Thymus (tissue), 11 donors: ENCODE measurements around the gene IL1B. TPM values are rescaled to one million over a fixed set of nuclear protein-coding genes. Genes with fewer than 3 reads are reported as not detected.
"Not testable (repeated sequence)": the region's sequence is repeated elsewhere in the genome, so short reads cannot be mapped to it uniquely, and the experiment has no call there.

Experiments
- DNase-seq, 9 donors: peaks; one replicate each; pipeline ENCODE4 v3.0.0-alpha.2; 2013; ENCODE audit warnings: low spot score in 9 of 9, low read depth in 6 of 9, missing footprints in 1 of 9
- H3K27ac ChIP-seq, 2 donors: one replicate each; pipeline ENCODE4 v1.5.1; 2013; ENCODE audit warnings: control low read depth in 1 of 2, low read depth in 1 of 2, low read length in 1 of 2, mild to moderate bottlenecking in 1 of 2, moderate library complexity in 1 of 2
- H3K27me3 ChIP-seq, 2 donors: one replicate each; pipeline ENCODE4 v1.5.1; 2013; ENCODE audit warnings: low read length in 1 of 2; ENCODE audit not compliant: control insufficient read depth in 2 of 2, insufficient read depth in 1 of 2
- H3K36me3 ChIP-seq, 2 donors: one replicate each; pipeline ENCODE4 v1.5.1; 2013; ENCODE audit warnings: low read length in 1 of 2, mild to moderate bottlenecking in 1 of 2, moderate library complexity in 1 of 2; ENCODE audit not compliant: control insufficient read depth in 2 of 2, insufficient read depth in 2 of 2
- H3K4me1 ChIP-seq, 2 donors: one replicate each; pipeline ENCODE4 v1.5.1; 2013; ENCODE audit warnings: low read length in 2 of 2; ENCODE audit not compliant: control insufficient read depth in 2 of 2, insufficient read depth in 2 of 2
- H3K4me3 ChIP-seq, 2 donors: one replicate each; pipeline ENCODE4 v1.5.1; 2013; ENCODE audit warnings: low read length in 2 of 2, control low read depth in 1 of 2, mild to moderate bottlenecking in 1 of 2
- H3K9me3 ChIP-seq, 2 donors: one replicate each; pipeline ENCODE4 v1.5.1; 2013; ENCODE audit warnings: low read length in 1 of 2, mild to moderate bottlenecking in 1 of 2; ENCODE audit not compliant: control insufficient read depth in 2 of 2, insufficient read depth in 1 of 2
- WGBS: extraction: QIAGEN DNeasy Blood & Tissue Kit; methylation state at CpG from one replicate; pipeline ENCODE4 v1.1.7; 2013; 5-methylcytosine and 5-hydroxymethylcytosine counted together
- polyA plus RNA-seq: library from polyadenylated mRNA; stranded (reverse); fragments of 200-250 nt; gene quantifications from one replicate; pipeline ENCODE4 v1.2.3, GENCODE V29; 2013
- total RNA-seq: library from RNA; stranded (reverse); fragments of 120-200 nt; gene quantifications from one replicate; pipeline ENCODE4 v1.2.4, GENCODE V29; 2013
- donor health status: healthy.

The IL1B gene
- total and polyA plus RNA-seq, 2 donors: 3.4 to 13.8 TPM

DNA sequence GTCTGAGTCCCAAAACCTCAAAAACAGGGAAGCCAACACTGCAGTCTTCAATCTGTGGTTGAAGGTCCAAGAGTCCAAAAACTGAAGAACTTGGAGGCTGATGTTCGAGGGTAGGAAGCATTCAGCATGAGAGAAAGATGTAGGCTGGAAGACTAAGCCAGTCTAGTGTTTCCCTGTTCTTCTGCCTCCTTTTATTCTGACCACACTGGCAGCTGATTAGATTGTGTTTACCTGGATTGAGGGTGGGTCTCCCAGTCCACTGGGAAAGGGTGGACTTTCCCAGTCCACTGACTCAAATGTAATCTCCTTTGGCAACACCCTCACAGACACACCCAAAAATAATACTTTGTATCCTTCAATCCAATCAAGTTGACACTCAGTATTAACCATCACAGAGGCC, 27.5 kb upstream of the IL1B start:
- no peak for DNase-seq
- 83% methylated on average over 1 of the region's 1 CpG for WGBS
- Histone ChIP-seq H3K9me3 (no peaks in the 10 kb centered on the region), H3K4me3 (no peak overlapping the region), H3K4me1 (no peaks in the 10 kb centered on the region), H3K36me3 (no peaks in the 10 kb centered on the region), H3K27ac (no peak overlapping the region), H3K27me3 (no peaks in the 10 kb centered on the region)

DNA sequence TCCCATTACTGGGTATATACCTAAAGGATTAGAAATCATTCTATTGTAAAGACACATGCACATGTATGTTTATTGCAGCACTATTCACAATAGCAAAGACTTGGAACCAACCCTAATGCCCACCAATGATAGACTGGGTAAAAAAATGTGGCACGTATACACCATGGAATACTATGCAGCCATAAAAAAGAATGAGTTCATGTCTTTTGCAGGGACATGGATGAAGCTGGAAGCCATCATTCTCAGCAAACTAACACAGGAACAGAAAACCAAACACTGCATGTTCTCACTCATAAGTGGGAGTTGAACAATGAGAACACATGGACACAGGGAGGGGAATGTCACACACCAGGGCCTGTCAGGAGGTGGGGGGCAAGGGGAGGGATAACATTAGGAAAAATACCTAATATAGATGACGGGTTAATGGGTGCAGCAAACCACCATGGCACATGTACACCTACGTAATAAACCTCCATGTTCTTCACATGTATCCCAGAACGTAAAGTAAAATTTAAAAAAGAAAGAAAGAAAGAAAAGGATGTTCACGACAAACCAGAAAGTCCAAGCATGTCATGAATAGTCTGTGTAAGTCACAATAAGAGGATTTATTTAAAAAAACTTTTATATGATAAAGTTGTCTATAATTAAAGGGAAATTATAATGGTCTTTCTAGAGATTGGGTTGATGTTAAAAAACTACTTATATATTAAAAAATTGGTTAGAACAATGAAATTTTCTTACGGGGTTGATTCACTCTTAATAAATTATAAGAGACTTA, 23.0 kb upstream of the IL1B start:
- H3K27me3 ChIP-seq, H3K9me3 ChIP-seq, DNase-seq, H3K36me3 ChIP-seq, H3K4me1 ChIP-seq, H3K27ac ChIP-seq, H3K4me3 ChIP-seq: not testable (repeated sequence)
- WGBS: 91% methylated on average over 6 of the region's 6 CpGs

DNA sequence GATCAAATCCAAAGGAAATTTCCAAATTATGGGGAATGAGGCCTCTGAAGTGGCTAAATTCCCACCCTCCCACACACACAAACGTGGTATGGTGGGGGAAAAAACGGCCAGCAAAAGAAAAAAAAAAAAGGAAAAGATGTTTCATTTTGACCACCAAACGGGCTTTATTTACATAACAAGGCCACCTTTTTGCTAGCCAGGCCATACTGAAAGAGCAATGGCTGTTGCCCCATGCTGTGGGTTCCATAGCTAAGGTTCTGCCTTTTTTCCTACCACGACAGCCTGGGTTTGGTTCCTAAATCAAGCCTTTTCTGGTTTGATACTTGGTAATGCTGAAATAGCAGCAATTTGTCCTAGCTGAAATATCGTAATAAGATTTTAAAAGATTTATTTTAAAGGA, 14.0 kb upstream of the IL1B start:
- no peak for DNase-seq
- no peaks in the 10 kb centered on the region for H3K9me3 ChIP-seq
- no peaks in the 10 kb centered on the region for H3K36me3 ChIP-seq
- no peaks in the 10 kb centered on the region for H3K4me1 ChIP-seq
- WGBS: 94% methylated on average over 5 of the region's 5 CpGs
- H3K27ac ChIP-seq: no peak overlapping the region
- no peak overlapping the region for H3K4me3 ChIP-seq
- H3K27me3 ChIP-seq: no peaks in the 10 kb centered on the region

DNA sequence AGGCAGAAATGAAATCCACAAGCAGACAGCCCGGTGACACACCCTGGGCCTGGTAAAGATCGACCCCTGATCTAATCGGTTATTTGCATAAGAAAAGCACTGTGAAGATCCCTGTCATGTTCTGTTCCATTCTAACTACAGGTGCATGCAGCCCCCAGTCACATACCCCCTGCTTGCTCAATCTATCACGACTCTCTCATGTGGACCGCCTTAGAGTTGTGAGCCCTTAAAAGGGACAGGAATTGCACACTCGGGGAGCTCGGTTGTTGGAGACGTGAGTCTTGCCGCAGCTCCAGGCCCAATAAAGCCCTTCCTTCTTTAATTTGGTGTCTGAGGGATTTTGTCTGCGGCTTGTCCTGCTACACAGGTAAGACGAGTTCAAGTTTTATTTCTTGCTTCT, 13.4 kb upstream of the IL1B start:
- 98% methylated on average over 11 of the region's 11 CpGs for WGBS

DNA sequence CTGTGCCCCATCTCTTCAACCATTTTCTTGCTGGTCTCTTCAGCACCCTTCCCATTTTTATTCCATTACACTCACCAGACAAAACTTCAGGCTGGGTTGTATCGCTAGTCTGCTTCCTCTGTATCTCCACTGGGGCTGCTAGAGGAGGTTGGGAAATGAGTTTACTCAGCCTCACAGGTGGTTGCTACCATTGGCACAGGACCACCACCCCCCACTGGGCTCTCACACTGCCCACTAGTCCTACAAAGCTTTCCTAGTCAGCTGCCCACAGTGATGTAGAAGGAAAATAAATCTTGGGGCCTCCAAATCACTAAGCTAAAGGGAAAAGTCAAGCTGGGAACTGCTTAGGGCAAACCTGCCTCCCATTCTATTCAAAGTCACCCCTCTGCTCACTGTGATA, 12.3 kb upstream of the IL1B start:
- 96% methylated on average over 1 of the region's 1 CpG for WGBS
- no peak for DNase-seq
- Histone ChIP-seq H3K36me3 (no peaks in the 10 kb centered on the region), H3K27ac (no peak overlapping the region), H3K4me1 (no peaks in the 10 kb centered on the region), H3K9me3 (no peaks in the 10 kb centered on the region), H3K27me3 (no peaks in the 10 kb centered on the region), H3K4me3 (no peak overlapping the region)

More for the DNA sequence above, 13.4 kb upstream of the IL1B start:
- Histone ChIP-seq H3K27me3 (no peaks in the 10 kb centered on the region), H3K27ac (no peak overlapping the region), H3K36me3 (no peaks in the 10 kb centered on the region), H3K9me3 (no peaks in the 10 kb centered on the region), H3K4me3 (no peak overlapping the region), H3K4me1 (no peaks in the 10 kb centered on the region)
- no peak for DNase-seq

DNA sequence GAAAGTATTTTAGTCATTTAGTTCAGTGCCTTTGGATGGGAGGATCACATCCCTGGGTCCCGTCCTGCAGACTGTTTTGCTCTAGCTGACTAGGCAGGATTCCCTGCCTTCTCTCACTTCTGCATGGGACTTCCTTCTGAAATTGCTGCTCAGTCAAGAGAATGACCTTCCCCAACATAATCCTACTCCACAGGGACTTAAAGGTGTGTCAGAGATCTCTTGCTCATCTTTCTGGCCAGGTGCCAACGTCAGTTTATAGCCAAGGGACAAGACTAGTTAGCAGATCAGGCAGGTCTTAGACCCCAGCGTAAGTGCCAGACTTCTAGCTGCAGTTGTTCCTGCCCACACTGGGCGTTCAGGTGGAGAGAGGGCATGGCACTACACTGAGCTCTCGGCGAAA, 9.5 kb upstream of the IL1B start:
- H3K4me1 ChIP-seq: no peaks in the 10 kb centered on the region
- no peaks in the 10 kb centered on the region for H3K36me3 ChIP-seq
- H3K27ac ChIP-seq: no peak overlapping the region
- H3K9me3 ChIP-seq: no peaks in the 10 kb centered on the region
- H3K4me3 ChIP-seq: no peak overlapping the region
- H3K27me3 ChIP-seq: no peaks in the 10 kb centered on the region
- WGBS: 95% methylated on average over 6 of the region's 6 CpGs
- no peak for DNase-seq

DNA sequence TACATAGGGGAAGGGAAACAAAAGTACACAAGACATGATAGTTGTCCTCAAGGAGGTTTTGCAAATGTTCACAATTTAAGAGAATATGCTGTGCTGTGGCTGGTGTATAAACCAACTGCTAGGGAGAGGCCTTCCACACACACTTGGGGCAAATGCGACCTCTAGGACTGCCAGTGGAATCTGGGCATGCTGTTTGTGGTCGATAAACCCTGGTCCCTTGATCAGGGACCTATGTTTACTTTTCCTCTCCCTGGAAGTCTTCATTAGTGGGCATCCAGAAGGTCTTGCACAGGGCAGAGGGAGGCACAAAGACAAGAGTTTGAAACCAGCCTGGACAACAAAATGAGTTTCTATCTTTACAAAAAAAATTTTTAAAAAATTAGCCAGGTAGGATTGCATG, 7.3 kb upstream of the IL1B start:
- no peaks in the 10 kb centered on the region for H3K27me3 ChIP-seq
- H3K4me3 ChIP-seq: no peak overlapping the region
- peaks cover 0 to 2% of the 10 kb centered on the region in 2 donors for H3K4me1 ChIP-seq
- WGBS: 98% methylated on average over 2 of the region's 2 CpGs
- DNase-seq: no peak
- H3K27ac ChIP-seq: no peak overlapping the region
- no peaks in the 10 kb centered on the region for H3K9me3 ChIP-seq
- H3K36me3 ChIP-seq: no peaks in the 10 kb centered on the region

DNA sequence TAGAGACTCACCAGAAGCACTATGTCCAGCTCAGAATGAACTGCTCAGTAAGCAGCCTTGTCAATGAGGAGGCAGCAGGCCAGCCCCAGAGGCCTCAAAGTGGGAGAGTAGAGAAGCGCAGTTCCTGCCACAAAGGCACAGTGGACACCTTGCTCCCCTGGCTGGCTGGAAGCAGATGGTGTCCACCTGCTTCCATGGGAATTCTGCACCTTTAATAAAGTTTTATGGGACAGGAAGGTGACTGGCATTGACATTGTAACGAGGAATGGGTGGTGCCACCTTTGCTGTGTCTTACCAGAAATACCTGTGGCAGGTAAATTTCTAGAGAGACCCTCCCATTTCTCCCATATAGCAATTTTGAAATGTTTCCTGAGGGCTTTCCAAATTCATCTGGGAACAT, 6.7 kb upstream of the IL1B start:
- no peak for DNase-seq
- H3K4me3 ChIP-seq: no peak overlapping the region
- H3K9me3 ChIP-seq: no peaks in the 10 kb centered on the region
- no peak overlapping the region for H3K27ac ChIP-seq
- no peaks in the 10 kb centered on the region for H3K36me3 ChIP-seq
- H3K4me1 ChIP-seq: peaks cover 0 to 2% of the 10 kb centered on the region in 2 donors
- 95% methylated on average over 2 of the region's 2 CpGs for WGBS
- H3K27me3 ChIP-seq: no peaks in the 10 kb centered on the region

DNA sequence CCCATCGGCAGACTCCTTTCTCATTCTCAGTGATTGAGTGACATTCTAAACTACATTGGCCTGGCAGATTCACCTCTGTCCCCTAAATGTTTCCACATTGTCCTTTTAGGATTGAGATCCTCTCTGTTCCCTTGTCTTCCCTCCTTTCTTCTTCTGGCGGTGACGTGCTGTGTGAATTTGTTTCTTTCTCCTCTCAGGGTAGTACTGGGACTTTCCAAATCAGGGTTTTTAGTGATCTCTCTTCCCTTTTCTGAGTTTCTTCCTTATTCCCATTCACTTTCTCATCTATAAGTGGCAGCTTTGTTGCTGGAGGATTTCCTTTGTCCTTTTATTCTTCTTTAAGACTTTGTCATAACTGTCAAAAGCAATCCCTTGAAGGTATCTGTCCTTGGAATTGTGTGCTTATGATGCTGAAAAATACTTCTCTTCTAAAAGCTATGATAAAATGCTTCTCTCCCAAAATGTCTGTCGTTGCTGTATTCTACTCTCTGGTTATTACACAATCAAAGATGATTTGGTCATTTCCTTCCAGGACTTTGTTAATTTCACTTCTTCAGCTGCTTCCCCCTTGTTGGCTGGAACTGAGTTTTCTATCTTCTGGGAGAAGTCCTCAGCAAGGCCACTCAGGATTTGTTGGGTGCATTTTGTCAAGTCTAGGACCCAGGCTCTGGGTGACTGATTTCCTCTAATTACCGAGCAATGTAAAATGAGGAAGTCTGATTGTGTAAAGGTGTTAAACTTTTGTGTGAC, 4.9 kb upstream of the IL1B start:
- H3K9me3 ChIP-seq: no peaks in the 10 kb centered on the region
- DNase-seq: no peak
- H3K36me3 ChIP-seq: no peaks in the 10 kb centered on the region
- H3K4me3 ChIP-seq: no peak overlapping the region
- H3K4me1 ChIP-seq: peaks cover 0 to 2% of the 10 kb centered on the region in 2 donors
- WGBS: 64% methylated on average over 5 of the region's 5 CpGs
- no peak overlapping the region for H3K27ac ChIP-seq
- no peaks in the 10 kb centered on the region for H3K27me3 ChIP-seq
